Vagina (tissue), 2 donors: ENCODE results near the gene GRM2. TPM values are rescaled to one million over a fixed set of nuclear protein-coding genes. Genes with fewer than 3 reads are reported as not detected.

ENCODE experiments used
- DNase-seq, 2 donors: peaks; one replicate each; pipeline ENCODE4 v3.0.0-alpha.2; 2017; ENCODE audit errors: extremely low spot score in 2 of 2
- H3K27ac ChIP-seq: fragments of 200-600 bp; sonication (generic); one replicate; pipeline ENCODE4 v1.5.1; 2019
- H3K27me3 ChIP-seq: fragments of 200-600 bp; sonication (generic); one replicate; pipeline ENCODE4 v1.5.1; 2019
- H3K36me3 ChIP-seq, 2 donors: fragments of 200-600 bp; sonication (generic); one replicate each; pipeline ENCODE4 v1.5.1; 2017 to 2019
- H3K4me1 ChIP-seq: fragments of 200-600 bp; sonication (generic); one replicate; pipeline ENCODE4 v1.5.1; 2019
- H3K4me3 ChIP-seq, 2 donors: fragments of 200-600 bp; sonication (generic); 1 replicate in 1 of 2; 2 replicates in 1 of 2; pipeline ENCODE4 v1.5.1; 2016 to 2019
- H3K9me3 ChIP-seq: fragments of 200-600 bp; sonication (generic); one replicate; pipeline ENCODE4 v1.5.1; 2019
- CTCF ChIP-seq, 3 experiments: fragments of 450-650 bp in 2 of 3; fragments of 200-600 bp in 1 of 3; sonication (generic) in 1 of 3; IDR thresholded peaks; one replicate each; pipeline ENCODE4 v1.5.1; 2017 to 2019; ENCODE audit warnings: antibody characterized with exemption in 3 of 3, mild to moderate bottlenecking in 2 of 3, moderate library complexity in 2 of 3
- POLR2A ChIP-seq, 2 donors: fragments of 450-650 bp; IDR thresholded peaks; one replicate each; pipeline ENCODE4 v1.6.1; 2017; ENCODE audit warnings: antibody characterized with exemption in 2 of 2, mild to moderate bottlenecking in 2 of 2, moderate library complexity in 2 of 2
- POLR2AphosphoS5 ChIP-seq, 2 donors: sonication (generic); formaldehyde crosslinking; IDR thresholded peaks; one replicate each; pipeline ENCODE4 v1.9.0; 2017; ENCODE audit warnings: antibody characterized with exemption in 2 of 2, mild to moderate bottlenecking in 2 of 2, low read depth in 1 of 2; ENCODE audit not compliant: insufficient read depth in 1 of 2
- intact Hi-C: fragments of 100-400 bp; cut with DNase I; formaldehyde crosslinking; loops from one replicate; pipeline ENCODE4 v1.15.1; 2023
- total RNA-seq: library from RNA; depleted of rRNA; stranded (reverse); fragments of >200 nt; gene quantifications from one replicate; pipeline ENCODE4 v1.2.3, GENCODE V29; 2016

Gene GRM2
- total RNA-seq, 1 donor from 2014 or later, result not detected

- Histone ChIP-seq H3K36me3 (no peaks in the 10 kb centered on the region), H3K4me1 (no peaks in the 10 kb centered on the region), H3K9me3 (no peaks in the 10 kb centered on the region), H3K27ac (no peak overlapping the region), H3K4me3 (no peak overlapping the region), H3K27me3 (no peaks in the 10 kb centered on the region)
- intact Hi-C loops, result no loop called here
- peak in 1 of 2 donors; percentile 54 for DNase-seq
- no peak for TF ChIP-seq POLR2AphosphoS5 (IDR thresholded peaks at IDR 0.05; ENCODE audit: insufficient read depth in 1 of 2, low read depth in 1 of 2)
- no peak for TF ChIP-seq CTCF (IDR thresholded peaks at IDR 0.05)
- no peak for TF ChIP-seq POLR2A (IDR thresholded peaks at IDR 0.05)
Measured at GRCh38 chr3:51712963-51713362, 6.1 kb downstream of the GRM2 start.

DNA sequence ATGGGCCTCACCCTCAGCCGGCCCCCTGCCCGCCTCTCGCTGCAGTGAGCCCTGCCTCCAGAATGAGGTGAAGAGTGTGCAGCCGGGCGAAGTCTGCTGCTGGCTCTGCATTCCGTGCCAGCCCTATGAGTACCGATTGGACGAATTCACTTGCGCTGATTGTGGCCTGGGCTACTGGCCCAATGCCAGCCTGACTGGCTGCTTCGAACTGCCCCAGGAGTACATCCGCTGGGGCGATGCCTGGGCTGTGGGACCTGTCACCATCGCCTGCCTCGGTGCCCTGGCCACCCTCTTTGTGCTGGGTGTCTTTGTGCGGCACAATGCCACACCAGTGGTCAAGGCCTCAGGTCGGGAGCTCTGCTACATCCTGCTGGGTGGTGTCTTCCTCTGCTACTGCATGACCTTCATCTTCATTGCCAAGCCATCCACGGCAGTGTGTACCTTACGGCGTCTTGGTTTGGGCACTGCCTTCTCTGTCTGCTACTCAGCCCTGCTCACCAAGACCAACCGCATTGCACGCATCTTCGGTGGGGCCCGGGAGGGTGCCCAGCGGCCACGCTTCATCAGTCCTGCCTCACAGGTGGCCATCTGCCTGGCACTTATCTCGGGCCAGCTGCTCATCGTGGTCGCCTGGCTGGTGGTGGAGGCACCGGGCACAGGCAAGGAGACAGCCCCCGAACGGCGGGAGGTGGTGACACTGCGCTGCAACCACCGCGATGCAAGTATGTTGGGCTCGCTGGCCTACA, 8.5 kb downstream of the GRM2 start:
- TF ChIP-seq CTCF (IDR thresholded peaks at IDR 0.05) (no peak), POLR2A (IDR thresholded peaks at IDR 0.05) (no peak), POLR2AphosphoS5 (IDR thresholded peaks at IDR 0.05; ENCODE audit: insufficient read depth in 1 of 2, low read depth in 1 of 2) (no peak)
- H3K4me3 ChIP-seq, result no peak overlapping the region
- DNase-seq, result no peak
- H3K27me3 ChIP-seq, result no peaks in the 10 kb centered on the region
- intact Hi-C loops, result no loop called here
- H3K4me1 ChIP-seq, result no peaks in the 10 kb centered on the region
- no peak overlapping the region for H3K27ac ChIP-seq
- no peaks in the 10 kb centered on the region for H3K9me3 ChIP-seq
- H3K36me3 ChIP-seq, result no peaks in the 10 kb centered on the region

- Histone ChIP-seq H3K4me1 (no peaks in the 10 kb centered on the region), H3K4me3 (no peak overlapping the region), H3K9me3 (no peaks in the 10 kb centered on the region), H3K36me3 (no peaks in the 10 kb centered on the region), H3K27ac (no peak overlapping the region), H3K27me3 (no peaks in the 10 kb centered on the region)
- TF ChIP-seq POLR2A (IDR thresholded peaks at IDR 0.05), result no peak
- TF ChIP-seq POLR2AphosphoS5 (IDR thresholded peaks at IDR 0.05; ENCODE audit: insufficient read depth in 1 of 2, low read depth in 1 of 2), result no peak
- TF ChIP-seq CTCF (IDR thresholded peaks at IDR 0.05), result no peak
- DNase-seq, result no peak
- intact Hi-C loops, result no loop called here
Measured at GRCh38 chr3:51715977-51716294, 9.1 kb downstream of the GRM2 start.

DNA sequence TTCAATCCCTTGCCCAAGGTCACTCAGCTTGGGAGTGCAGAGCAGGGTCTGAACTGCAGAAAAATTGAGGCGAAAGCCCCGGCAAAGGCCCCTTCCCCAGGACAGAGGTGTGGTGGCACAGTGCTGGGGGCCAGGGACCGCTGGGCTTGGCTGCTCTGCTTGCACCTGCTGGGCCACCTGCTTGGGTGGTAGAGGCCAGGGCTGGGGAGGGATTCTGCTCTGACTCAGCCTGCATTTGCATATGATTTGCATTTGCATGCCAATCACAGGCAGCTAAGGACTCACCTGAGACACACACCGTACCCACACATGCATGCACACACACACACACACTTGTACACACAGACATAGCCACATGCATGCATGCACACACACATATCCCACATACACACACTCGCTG, 9.9 kb downstream of the GRM2 start:
- Histone ChIP-seq H3K27ac (no peak overlapping the region), H3K36me3 (no peaks in the 10 kb centered on the region), H3K4me3 (no peak overlapping the region), H3K9me3 (no peaks in the 10 kb centered on the region), H3K4me1 (no peaks in the 10 kb centered on the region), H3K27me3 (no peaks in the 10 kb centered on the region)
- no peak for DNase-seq
- TF ChIP-seq POLR2A (IDR thresholded peaks at IDR 0.05), result no peak
- no peak for TF ChIP-seq CTCF (IDR thresholded peaks at IDR 0.05)
- TF ChIP-seq POLR2AphosphoS5 (IDR thresholded peaks at IDR 0.05; ENCODE audit: insufficient read depth in 1 of 2, low read depth in 1 of 2), result no peak
- intact Hi-C loops, result no loop called here

DNA sequence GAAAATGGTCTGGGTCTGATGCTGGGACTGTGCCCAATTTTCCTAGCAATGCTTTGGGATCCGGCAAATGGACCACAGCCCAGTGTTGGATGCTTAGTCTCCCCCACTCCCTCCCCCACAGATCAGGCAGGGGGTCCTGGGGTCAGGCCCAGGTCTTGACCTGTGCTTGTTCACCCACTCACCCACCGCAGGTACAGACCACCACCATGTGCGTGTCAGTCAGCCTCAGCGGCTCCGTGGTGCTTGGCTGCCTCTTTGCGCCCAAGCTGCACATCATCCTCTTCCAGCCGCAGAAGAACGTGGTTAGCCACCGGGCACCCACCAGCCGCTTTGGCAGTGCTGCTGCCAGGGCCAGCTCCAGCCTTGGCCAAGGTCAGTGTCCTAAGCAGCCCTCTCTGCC, 10.6 kb downstream of the GRM2 start:
- intact Hi-C loops, result no loop called here
- Histone ChIP-seq H3K9me3 (no peaks in the 10 kb centered on the region), H3K27me3 (no peaks in the 10 kb centered on the region), H3K27ac (no peak overlapping the region), H3K36me3 (no peaks in the 10 kb centered on the region), H3K4me1 (no peaks in the 10 kb centered on the region), H3K4me3 (no peak overlapping the region)
- no peak for TF ChIP-seq POLR2AphosphoS5 (IDR thresholded peaks at IDR 0.05; ENCODE audit: insufficient read depth in 1 of 2, low read depth in 1 of 2)
- TF ChIP-seq CTCF (IDR thresholded peaks at IDR 0.05), result no peak
- TF ChIP-seq POLR2A (IDR thresholded peaks at IDR 0.05), result no peak
- no peak for DNase-seq
